Astrocyte (in vitro differentiated cells and primary cell): Measurements from ENCODE around the gene NPC1L1. TPM values are rescaled to one million over a fixed set of nuclear protein-coding genes. Genes with fewer than 3 reads are reported as not detected.

Experiments used
- DNase-seq: peaks from one replicate; pipeline ENCODE4 v3.0.0-alpha.2; 2010; ENCODE audit warnings: low read depth
- FAIRE-seq: peaks from 2 replicates; lab custom pipeline; 2011; peaks lifted over from hg19 to GRCh38; lab: Jason Lieb, UNC
- H2AFZ ChIP-seq: 2 replicates; pipeline ENCODE4 v1.6.0; 2012; ENCODE audit warnings: low read depth, low read length, inconsistent platforms
- H3K27ac ChIP-seq: 2 replicates; pipeline ENCODE4 v1.5.1; 2011; ENCODE audit warnings: low read depth, low read length, inconsistent platforms
- H3K27me3 ChIP-seq: 2 replicates; pipeline ENCODE4 v1.6.0; 2011; ENCODE audit warnings: low read length, inconsistent platforms; ENCODE audit not compliant: insufficient read depth
- H3K36me3 ChIP-seq: 2 replicates; pipeline ENCODE4 v1.5.1; 2011; ENCODE audit warnings: low read length, inconsistent platforms; ENCODE audit not compliant: insufficient read depth
- H3K4me1 ChIP-seq: 2 replicates; pipeline ENCODE4 v1.5.1; 2011; ENCODE audit warnings: low read length, inconsistent platforms; ENCODE audit not compliant: insufficient read depth
- H3K4me2 ChIP-seq: 2 replicates; pipeline ENCODE4 v1.6.0; 2012; ENCODE audit warnings: low read length, inconsistent platforms
- H3K4me3 ChIP-seq: 2 replicates; pipeline ENCODE4 v1.5.1; 2011; ENCODE audit warnings: low read depth, mild to moderate bottlenecking, low read length, inconsistent platforms; ENCODE audit not compliant: insufficient read depth
- H3K79me2 ChIP-seq: 2 replicates; pipeline ENCODE4 v1.6.0; 2012; ENCODE audit warnings: mild to moderate bottlenecking, low read length, inconsistent platforms; ENCODE audit not compliant: insufficient read depth
- H3K9ac ChIP-seq: 2 replicates; pipeline ENCODE4 v1.6.0; 2012; ENCODE audit warnings: mild to moderate bottlenecking, low read length, inconsistent platforms
- H3K9me3 ChIP-seq: 2 replicates; pipeline ENCODE4 v1.5.1; 2012; ENCODE audit warnings: low read depth, mild to moderate bottlenecking, low read length, inconsistent platforms; ENCODE audit not compliant: insufficient read depth
- H4K20me1 ChIP-seq: 2 replicates; pipeline ENCODE4 v1.6.0; 2012; ENCODE audit warnings: low read length, inconsistent platforms; ENCODE audit not compliant: insufficient read depth
- H3K27ac Mint-ChIP-seq: one replicate; pipeline ENCODE4 v1.8.0; 2021; ENCODE audit warnings: mild to moderate bottlenecking, mixed read lengths; ENCODE audit not compliant: unreplicated experiment
- H3K27me3 Mint-ChIP-seq: one replicate; pipeline ENCODE4 v1.8.0; 2021; ENCODE audit warnings: low read depth, mixed read lengths; ENCODE audit not compliant: unreplicated experiment
- H3K36me3 Mint-ChIP-seq: one replicate; pipeline ENCODE4 v1.8.0; 2021; ENCODE audit warnings: low read depth, mixed read lengths; ENCODE audit not compliant: unreplicated experiment
- H3K4me1 Mint-ChIP-seq: one replicate; pipeline ENCODE4 v1.8.0; 2021; ENCODE audit warnings: low read depth, mixed read lengths; ENCODE audit not compliant: unreplicated experiment
- H3K4me3 Mint-ChIP-seq: one replicate; pipeline ENCODE4 v1.8.0; 2021; ENCODE audit warnings: mild to moderate bottlenecking, moderate library complexity, mixed read lengths; ENCODE audit not compliant: unreplicated experiment
- H3K9me3 Mint-ChIP-seq: one replicate; pipeline ENCODE4 v1.8.0; 2021; ENCODE audit warnings: mild to moderate bottlenecking, mixed read lengths; ENCODE audit not compliant: unreplicated experiment
- CTCF ChIP-seq: IDR thresholded peaks from 2 replicates; pipeline ENCODE4 v1.5.1; 2011; ENCODE audit warnings: low read depth, mild to moderate bottlenecking, inconsistent platforms, low read length, moderate library complexity; ENCODE audit not compliant: insufficient read depth
- EZH2 ChIP-seq: IDR thresholded peaks from 2 replicates; pipeline ENCODE4 v1.6.1; 2012; ENCODE audit warnings: mild to moderate bottlenecking, low read length, inconsistent platforms; ENCODE audit not compliant: insufficient read depth
- total RNA-seq: library from RNA; stranded (reverse); gene quantifications from 2 replicates; pipeline ENCODE4 v1.2.1, GENCODE V29; 2021

NPC1L1 gene
- total RNA-seq, 1 donor from 2014 or later, result 0.07 TPM

DNA sequence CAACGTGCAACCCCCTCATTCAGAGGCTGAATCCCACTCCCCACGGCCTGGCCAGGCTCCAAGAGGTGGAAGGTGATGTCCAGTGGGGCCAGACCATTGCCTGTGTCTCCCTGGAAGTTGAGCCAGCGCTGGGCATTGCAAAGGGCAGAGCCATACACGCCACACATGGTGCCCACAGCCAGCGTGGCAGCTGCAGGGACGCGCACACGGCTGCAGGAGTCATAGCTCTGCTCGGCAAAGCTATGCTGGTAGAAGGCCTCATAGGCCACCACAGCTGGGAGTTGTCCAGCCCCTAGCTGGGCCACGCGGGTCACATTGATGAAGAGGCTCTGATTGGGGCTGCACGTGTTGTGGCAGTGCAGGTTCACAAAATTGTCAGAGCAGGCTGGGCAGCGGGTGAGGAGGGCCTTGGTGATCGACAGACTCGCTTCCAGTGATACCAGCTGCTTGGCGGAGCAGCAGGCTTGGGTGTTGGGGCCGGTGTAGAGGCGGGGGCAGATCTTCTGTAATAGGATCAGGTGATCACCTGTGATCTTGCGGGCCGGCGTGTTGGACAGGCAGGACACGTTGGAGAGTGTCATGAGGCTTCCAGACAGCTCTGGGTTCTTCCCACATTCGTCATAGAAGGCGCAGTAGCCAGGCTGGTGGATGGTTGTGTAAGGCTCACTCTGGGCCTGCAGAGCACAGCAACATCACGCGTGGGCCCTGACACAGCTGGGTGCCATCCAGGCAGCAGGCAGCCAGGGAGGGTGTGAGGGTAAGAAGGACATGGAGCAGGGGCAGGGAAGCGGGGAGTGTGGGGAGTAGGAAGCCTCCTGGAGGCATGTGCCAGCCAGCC, 1.2 kb downstream of the NPC1L1 start:
- no peak for FAIRE-seq
- no peaks in the 10 kb centered on the region for H3K27me3 ChIP-seq
- H2AFZ ChIP-seq, result no peak overlapping the region
- no peak overlapping the region for H3K4me3 ChIP-seq
- Mint-ChIP-seq H3K4me1 (no peaks in the 10 kb centered on the region), H3K27ac (no peak overlapping the region), H3K9me3 (no peaks in the 10 kb centered on the region), H3K36me3 (no peaks in the 10 kb centered on the region), H3K27me3 (peaks cover 19% of the 10 kb centered on the region), H3K4me3 (no peak overlapping the region)
- H3K27ac ChIP-seq, result no peak overlapping the region
- H3K9me3 ChIP-seq, result no peaks in the 10 kb centered on the region
- no peak overlapping the region for H3K4me2 ChIP-seq
- H4K20me1 ChIP-seq, result no peaks in the 10 kb centered on the region
- no peaks in the 10 kb centered on the region for H3K79me2 ChIP-seq
- DNase-seq, result no peak
- TF ChIP-seq CTCF, result no peak
- TF ChIP-seq EZH2, result no peak
- H3K36me3 ChIP-seq, result no peaks in the 10 kb centered on the region
- no peak overlapping the region for H3K9ac ChIP-seq
- no peaks in the 10 kb centered on the region for H3K4me1 ChIP-seq

GRCh38 chr7:44538798-44539668, 2.1 kb downstream of the NPC1L1 start:
- Histone ChIP-seq H3K36me3 (no peaks in the 10 kb centered on the region), H3K4me3 (no peak overlapping the region)
- no peak overlapping the region for H3K27ac Mint-ChIP-seq

More at GRCh38 chr7:44538798-44539668, 2.1 kb downstream of the NPC1L1 start:
- TF ChIP-seq EZH2 (no peak), CTCF (no peak)
- H3K4me1 Mint-ChIP-seq, result no peaks in the 10 kb centered on the region
- Histone ChIP-seq H3K9ac (no peak overlapping the region), H3K27me3 (no peaks in the 10 kb centered on the region), H3K79me2 (no peaks in the 10 kb centered on the region), H3K9me3 (no peaks in the 10 kb centered on the region), H3K4me1 (no peaks in the 10 kb centered on the region), H4K20me1 (no peaks in the 10 kb centered on the region), H3K4me2 (no peak overlapping the region), H2AFZ (no peak overlapping the region), H3K27ac (no peak overlapping the region)
- DNase-seq (no peak), FAIRE-seq (no peak)
- H3K27me3 Mint-ChIP-seq, result peaks cover 17% of the 10 kb centered on the region
- H3K36me3 Mint-ChIP-seq, result no peaks in the 10 kb centered on the region
- H3K9me3 Mint-ChIP-seq, result no peaks in the 10 kb centered on the region
- no peak overlapping the region for H3K4me3 Mint-ChIP-seq
